GM18519 (cell line): ENCODE data around the gene S100A4.
"Not testable (repeated sequence)": the region's sequence is repeated elsewhere in the genome, so short reads cannot be mapped to it uniquely, and the experiment has no call there.

Experiments used
- ATAC-seq: cut with Tn5 transposase; IDR thresholded peaks from one replicate; pipeline ENCODE4 v1.9.1; 2021; ENCODE audit warnings: mild to moderate bottlenecking, moderate library complexity; ENCODE audit not compliant: unreplicated experiment, low FRiP score

Gene S100A4

DNA sequence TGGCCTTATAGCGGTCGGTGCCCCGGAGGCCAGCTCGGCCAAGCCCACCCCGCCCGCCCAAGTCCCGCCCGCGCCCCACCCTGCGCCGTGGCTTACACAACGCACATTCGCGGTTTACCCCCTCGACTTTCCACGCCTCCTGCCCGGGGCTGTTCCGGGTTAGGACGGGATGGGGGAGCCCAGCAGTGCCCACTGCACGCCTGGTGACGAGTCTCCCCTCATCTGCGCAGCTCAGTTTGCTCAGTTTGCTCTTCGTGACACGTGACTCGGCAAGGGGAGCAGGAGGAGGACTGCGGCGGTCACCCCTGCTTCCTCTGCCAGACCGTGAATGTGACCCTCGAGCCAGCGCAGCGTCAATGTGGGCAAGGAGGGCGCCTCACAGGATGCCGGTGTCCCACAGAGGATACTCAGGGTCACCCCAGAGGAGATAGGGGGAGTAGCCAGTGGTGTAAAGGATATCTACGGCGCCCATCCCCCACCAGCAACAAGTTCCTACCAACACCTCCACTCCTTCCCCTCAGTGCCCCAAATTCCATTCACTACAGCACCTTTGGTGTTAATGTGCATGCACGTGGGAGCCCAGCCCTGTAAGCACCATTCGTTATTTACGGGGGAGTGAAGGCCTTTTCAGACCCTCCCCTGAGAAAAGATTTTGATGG is 9.5 kb downstream of the S100A4 start:
- ATAC-seq, result no peak

DNA sequence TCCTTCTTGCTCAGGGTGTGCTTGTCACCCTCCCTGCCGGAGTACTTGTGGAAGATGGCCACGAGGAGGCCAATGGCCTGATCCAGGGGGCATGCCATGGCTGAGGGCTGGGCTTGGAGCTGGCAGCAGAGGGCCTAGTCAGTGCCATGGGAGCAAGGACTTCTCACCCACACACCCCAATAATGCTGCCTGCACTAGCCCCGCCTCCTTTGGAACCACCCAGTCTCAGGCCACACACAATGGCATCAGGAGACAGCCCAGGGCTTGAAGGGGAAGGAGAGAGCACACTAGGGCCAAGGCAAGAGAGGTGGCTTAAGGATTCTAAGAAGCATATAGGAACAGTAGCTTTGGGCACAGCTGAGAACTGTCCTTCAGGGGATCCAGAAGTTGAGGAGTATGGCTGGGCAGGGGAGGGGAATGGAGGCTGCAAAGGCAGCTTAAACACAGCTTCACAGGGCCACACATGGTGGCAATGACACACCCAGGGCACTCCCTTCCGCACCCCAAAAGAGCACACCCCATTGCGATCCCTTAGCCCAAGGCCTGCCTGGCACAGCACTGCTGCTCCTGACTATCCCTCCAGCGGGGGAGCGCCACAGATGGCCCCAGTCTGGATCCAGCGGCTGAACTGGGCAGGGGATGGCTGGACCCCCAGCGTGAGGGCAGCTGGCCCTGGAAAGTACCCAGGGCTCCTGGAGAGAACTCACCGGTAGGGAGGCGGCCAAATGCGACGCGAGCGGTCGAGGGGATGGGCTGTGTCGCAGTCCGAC is 10.2 kb downstream of the S100A4 start, which contains the start of gene S100A6:
S100A6 (minus strand) TSS at position 750 of the 770 bp plus-strand sequence; CDS start at position 98, 652 bp downstream.
- ATAC-seq, result no peak

DNA sequence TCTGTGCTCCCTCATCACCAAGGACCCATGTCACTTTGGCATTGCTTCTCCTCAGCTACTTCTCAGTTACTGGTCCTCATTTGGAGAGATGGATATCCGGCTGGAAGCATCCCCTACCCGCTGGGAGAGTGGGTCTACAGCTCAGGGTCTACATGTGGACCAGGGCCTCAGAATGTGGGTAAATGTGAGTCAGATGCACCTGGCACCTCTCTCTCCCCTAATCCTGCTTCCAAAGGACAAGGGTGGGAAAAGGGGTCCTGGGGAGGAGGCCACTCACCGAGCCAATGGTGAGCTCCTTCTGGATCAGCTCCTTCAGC is 10.7 kb downstream of the S100A4 start:
- ATAC-seq, result no peak

DNA sequence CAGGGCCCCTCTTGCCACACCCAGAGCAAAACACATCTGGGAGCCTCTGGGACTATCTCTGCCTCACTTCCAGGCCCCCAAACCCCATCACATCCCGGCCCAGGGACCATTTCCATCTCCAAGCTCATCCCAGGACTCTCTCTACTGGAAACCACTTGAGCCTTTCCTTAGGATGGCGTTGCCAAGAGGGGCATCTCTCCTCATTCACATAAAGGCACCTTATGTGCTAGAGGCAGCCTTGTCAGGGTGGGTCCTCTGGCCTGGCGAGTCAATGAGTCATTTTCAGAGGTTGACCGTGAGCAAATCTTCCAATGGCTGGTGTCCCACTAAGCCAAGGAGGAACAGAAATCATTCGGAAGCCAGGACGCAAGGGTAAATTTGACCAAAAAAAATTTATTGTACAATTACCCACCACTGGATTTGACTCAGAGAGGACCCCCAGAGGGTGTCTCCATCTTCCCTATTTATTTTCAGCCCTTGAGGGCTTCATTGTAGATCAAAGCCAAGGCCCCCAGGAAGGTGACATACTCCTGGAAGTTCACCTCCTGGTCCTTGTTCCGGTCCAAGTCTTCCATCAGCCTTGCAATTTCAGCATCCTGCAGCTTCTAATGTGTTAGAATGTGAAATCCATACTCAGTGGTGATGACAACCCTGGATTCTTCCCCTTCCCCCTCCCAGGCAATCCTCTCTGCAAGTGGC is 11.2 kb downstream of the S100A4 start:
- ATAC-seq, result no peak

DNA sequence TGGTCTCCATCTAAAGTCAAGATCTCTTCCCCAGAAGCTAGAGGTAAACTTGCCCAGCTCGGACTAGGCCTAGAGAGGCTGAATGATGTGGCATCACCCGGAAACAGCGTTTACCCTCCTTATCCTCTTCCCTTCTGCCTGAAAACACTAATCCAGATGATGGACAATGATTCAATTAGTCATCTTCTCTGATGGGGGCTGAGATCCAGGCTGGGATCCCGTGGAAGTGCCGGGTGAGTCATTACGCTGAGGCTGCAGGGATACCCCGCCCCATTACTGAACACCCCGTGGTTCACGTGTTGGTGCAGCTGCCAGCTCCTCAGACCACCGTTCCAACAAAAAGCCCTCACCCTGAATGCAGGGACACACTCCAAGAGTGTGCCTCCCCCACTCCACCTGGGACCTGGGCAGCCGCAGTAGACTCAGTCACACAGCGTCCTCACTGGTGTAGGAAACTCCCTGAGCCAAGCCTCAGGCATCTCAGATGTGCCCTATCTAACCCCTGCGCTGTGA is 11.9 kb downstream of the S100A4 start:
- ATAC-seq, result no peak

DNA sequence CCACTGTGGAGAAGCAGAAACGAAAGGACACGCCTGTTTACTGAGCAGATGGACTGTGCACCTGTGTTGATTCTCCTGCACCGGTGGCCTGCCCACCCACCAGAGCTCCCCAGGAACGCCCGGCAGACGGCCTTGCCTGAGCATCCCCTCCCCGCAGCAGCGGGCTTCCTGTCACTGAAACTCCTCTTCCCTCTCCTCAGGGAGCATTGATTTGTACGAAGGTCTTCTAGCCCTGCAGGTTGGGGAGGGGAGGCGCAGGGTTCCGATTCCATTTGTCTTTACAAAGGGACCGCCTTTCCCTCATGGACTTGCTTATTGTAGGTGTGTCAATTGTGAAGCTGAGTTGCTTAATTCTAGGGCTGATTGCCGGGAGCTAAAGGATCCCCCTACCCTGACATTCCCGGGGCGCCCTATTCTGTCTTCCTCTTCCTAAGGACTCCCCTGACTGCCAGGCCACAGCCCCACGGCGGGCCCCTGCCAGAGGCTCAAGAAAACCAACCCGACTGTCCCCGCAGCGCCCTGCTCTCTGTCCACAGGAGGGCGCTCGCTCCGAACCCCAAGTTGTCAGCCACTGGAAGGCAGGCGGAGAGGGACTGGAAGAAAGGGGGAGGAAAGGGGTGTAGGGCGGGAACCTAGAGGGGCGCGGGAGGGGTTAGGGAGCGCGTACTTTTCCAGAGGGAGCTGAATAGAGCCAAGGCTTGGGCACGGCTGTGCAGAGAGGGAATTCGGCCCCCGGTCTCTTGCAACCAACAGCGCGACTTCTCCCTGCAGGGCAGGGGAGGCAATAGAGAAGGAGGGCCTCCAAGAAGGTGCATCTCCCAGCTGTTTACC is 12.6 kb downstream of the S100A4 start:
- no peak for ATAC-seq

DNA sequence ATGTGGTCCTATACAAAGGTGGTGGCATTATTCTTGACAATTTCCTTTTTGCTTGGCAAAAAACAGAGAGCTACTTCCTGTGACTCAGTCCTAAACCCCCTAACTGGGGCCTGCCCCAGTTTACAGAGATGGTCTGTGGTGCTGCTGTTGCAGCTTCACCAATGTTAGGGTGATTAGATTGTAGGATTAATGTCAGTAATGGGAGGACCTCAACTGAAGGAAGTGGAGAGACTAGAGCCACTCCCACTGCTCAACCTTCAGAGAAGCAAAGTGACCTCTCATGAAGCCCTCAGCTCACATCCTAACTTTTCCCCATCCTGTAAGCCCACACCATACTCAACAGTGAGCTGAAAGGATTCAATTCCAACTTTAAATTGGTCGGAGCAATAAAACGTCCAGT is 13.4 kb downstream of the S100A4 start:
- ATAC-seq, result no peak

DNA sequence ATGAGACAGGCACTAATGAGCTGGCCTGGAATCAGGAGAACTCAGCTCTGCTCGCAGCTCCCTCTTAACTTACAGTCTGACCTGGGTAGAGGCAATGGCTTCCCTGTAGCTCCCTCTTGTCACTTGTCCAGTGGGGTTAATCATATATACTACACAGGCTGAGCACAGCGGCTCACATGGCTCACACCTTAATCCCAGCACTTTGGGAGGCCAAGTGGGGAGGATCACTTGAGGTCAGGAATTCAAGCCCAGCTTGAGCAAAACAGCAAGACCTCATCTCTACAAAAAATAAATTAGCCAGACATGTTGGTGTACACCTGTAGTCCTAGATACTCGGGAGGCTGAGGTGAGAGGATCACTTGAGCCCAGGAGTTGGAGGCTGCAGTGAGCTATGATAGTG is 14.0 kb downstream of the S100A4 start:
- ATAC-seq, result no peak

DNA sequence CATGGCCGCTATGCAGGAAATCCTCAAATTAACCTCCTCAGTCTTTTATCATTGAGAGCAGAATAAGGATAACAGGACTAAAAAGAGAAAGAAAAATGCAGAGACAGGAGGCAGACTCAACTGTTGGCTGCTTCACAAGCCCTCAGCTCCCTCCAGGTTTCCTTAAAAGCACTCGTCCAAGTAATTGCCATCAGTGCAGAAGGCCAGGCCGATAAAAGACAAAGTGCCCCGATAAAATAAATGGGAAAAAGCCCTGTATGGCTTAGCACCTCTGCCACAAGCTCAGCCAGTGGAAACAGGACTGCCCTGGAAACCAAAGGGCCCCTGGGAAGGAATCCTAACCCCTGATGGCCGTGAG is 17.9 kb downstream of the S100A4 start:
- no peak for ATAC-seq

DNA sequence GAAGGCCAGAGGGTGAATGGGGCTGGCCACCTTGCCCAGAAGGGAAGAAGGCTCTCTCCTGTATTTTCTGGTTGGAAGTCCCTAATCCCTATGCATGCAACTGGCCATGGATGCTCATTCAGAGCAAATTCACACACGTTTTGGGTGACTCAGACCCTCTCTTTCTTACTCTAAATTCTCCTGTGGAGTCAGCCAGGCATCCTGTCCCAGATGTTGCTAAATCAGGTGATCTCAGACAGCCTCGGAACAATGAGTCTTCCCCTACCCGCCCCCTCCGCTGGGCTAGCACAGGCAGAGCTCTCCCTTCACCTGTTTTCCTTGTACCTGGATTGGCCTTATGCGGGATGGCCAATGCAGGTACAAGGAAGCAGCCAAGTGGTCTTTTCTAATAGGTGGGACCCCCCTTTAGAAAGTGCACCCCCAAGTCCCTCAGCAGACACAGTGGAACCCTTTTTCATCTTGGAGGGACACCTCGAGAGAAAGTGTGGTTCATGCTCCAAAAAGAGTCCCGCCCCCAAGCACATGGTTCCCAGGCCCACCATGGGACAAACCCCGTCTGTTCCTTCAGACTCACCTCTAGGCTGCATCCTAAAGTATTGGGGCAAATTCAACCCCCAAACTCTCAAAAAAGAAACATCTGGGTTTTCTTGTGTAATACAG is 18.5 kb downstream of the S100A4 start:
- no peak for ATAC-seq

DNA sequence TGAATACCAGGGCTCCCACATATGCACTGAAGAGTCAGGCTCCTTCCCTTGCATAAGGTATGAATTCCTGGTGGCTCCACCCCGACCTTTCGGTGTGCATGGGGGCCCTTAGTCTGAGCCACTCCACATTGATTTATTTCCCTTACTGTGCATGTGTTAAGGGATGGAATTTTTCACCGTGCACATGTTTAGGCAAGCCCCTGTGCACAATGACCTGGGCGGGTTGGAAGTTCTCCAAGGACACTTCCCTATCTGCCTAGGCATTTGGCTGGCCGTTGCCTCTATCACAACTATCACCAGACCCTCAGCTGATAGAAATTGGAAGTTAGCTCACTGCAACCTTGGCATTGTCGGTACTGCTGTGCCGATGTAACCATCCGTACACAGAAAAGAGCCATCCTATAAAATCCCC is 19.5 kb downstream of the S100A4 start:
- ATAC-seq, result no peak

DNA sequence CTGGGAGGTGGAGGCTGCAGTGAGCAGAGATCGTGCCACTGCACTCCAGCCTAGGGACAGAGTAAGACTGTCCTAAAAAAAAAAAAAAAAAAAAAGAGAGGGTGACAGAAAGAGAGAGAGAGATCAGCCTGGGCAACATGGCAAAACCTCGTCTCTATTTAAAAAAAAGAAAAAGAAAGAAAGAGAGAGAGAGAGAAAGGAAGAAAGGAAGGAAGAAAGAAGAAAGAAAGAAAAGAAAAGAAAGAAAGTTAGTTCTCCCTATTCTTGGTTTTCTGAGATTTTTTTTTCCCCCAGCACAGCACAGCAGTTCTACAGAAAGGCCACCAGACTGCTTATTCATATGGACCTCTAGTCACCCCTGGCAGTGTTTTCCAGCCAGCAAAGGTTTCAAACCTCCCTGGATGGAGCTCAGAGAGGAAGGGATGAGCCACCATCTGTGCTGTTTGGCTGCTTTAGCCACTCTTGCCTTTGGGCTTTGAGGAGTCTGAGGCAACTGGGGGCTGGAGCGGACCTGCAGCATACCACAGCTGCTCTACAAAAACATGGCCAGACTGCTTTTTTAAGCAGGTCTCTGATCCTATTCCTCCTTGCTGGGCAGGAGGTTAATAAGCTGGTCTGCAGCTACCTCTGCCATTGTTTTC is 20.4 kb downstream of the S100A4 start:
- no peak for ATAC-seq

DNA sequence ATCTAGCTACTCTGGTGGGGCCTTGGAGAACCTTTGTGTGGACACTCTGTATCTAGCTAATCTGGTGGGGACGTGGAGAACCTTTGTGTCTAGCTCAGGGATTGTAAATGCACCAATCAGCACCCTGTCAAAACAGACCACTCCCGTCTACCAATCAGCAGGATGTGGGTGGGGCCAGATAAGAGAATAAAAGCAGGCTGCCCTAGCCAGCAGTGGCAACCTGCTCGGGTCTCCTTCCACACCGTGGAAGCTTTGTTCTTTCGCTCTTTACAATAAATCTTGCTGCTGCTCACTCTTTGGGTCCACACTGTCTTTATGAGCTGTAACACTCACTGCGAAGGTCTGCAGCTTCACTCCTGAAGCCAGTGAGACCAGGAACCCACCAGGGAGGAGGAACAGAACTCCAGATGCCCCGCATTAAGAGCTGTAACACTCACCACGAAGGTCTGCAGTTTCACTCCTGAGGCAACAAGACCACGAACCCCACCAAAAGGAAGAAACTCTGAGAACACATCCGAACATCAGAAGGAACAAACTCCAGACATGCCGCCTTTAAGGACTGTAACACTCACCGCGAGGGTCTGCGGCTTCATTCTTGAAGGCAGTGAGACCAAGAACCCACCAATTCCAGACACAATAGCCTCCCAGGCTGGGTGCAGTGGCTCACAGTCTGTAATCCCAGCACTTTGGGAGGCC is 23.1 kb downstream of the S100A4 start:
- not testable (repeated sequence) for ATAC-seq

DNA sequence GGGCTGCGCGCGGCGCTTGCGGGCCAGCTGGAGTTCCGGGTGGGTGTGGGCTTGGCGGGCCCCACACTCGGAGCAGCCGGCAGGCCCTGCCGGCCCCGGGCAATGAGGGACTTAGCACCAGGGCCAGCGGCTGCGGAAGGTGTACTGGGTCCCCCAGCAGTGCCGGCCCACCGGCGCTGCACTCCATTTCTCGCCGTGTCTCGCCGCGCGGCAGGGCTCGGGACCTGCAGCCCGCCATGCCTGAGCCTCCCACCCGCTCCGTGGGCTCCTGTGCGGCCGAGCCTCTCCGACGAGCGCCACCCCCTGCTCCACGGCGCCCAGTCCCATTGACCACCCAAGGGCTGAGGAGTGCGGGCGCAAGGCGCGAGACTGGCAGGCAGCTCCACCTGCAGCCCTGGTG is 23.8 kb downstream of the S100A4 start:
- not testable (repeated sequence) for ATAC-seq

DNA sequence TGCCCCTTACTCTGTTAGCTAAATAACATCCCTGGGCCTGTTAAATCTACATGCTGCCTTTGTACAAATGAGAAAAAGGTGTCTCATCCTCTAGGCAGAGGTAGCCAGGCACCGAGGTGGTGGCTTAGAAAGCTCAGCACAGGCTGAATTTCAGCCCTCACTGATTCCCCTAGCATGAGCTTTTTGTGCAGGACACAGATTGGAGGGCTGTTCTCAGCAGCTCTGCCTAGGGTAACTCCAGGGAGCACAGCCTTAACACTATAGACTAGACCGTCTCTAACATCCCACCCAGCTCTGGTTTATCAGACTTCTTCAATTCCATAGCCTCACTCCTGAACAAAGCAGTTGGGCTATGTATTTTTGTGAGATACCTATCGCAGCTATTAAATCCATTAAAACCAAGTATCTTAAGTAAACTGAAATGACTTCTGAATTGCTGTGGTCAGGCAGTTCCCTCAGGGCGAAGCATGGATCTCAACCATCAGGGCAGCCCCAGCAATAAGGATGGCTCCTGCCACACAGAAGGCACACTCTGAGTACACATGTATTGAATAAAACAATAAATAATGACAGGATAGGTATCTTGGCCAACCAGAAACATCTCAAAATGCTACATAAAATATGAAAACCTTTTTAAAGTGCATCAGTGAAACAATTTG is 24.7 kb downstream of the S100A4 start:
- no peak for ATAC-seq

DNA sequence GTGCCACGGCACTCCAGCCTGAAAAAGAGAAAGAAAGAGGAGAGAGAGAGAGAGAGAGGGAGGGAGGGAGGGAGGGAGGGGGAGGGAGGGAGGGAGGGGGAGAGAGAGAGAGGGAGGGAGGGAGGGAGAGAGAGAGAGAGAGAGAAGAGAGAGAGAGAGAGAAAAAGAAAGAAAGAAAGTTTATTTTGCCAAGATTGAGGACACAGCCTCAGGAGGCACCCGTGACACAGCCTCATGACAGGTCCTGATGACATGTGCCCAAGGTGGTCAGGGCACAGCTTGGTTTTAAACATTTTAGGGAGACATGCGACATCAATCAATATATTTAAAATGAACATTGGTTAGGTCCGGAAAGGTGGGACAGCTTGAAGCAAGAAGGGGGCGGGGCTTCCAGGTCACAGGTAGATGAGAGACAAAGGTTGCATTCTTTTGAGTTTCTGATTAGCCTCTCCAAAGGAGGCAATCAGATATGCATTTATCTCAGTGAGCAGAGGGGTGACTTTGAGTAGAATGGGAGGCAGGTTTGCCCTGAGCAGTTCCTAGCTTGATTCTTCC is 25.4 kb downstream of the S100A4 start:
- not testable (repeated sequence) for ATAC-seq

DNA sequence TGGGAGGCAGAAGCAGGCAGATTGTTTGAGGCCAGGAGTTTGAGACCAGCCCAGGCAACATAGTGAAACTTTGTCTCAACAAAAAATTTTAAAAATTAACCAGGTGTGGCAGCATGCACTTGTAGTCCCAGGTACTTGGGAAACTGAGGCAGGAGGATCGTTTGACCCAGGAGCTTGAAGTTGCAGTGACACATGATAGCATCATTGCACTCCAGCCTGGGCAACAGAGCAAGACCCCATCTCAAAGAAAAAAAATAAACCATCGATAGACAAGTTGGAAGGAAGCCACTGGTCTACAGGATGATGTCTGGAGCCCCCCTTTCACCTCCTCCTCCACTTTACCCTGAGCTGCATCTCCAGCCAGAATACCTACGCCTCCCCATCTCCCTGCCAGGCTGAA is 26.4 kb downstream of the S100A4 start:
- ATAC-seq, result no peak
